ENCODE results near the gene MRPL54. TPM values are rescaled to one million over a fixed set of nuclear protein-coding genes. Genes with fewer than 3 reads are reported as not detected.

The MRPL54 gene
- 66.5 TPM for polyA plus RNA-seq (2013, experiment 1 of 2)
- polyA plus RNA-seq (2013, experiment 2 of 2): 68.8 TPM

- Histone ChIP-seq H3K23ac (ENCODE audit: low read length) (no peak within 1 kb of the TSS), H3K4me1 (ENCODE audit: control insufficient read depth, low read depth, low read length) (no peaks in the 10 kb centered on the region), H2BK15ac (replicated peaks; ENCODE audit: low read depth) (no peak within 1 kb of the TSS), H2AK5ac (ENCODE audit: low read length) (no peak within 1 kb of the TSS), H3K79me2 (ENCODE audit: control insufficient read depth, insufficient read depth, low read length) (peaks cover 4% of the 10 kb centered on the region), H3K18ac (ENCODE audit: low read length) (peak within 1 kb of the TSS; percentile 75), H4K8ac (ENCODE audit: low read depth, low read length) (no peak within 1 kb of the TSS), H3K27ac (ENCODE audit: low read depth, low read length) (peak within 1 kb of the TSS; percentile 89), H2BK5ac (ENCODE audit: low read length) (no peak within 1 kb of the TSS), H3K4me3 (ENCODE audit: low read length) (peak within 1 kb of the TSS; percentile 78), H2BK120ac (ENCODE audit: low read depth, low read length) (no peak within 1 kb of the TSS), H3K4ac (ENCODE audit: low read depth, low read length) (no peak within 1 kb of the TSS), H3K4me2 (ENCODE audit: low read length) (peak within 1 kb of the TSS; percentile 42), H3K27me3 (ENCODE audit: insufficient read depth, low read length, poor library complexity) (no peaks in the 10 kb centered on the region), H3K56ac (ENCODE audit: low read length) (peak within 1 kb of the TSS; percentile 94), H3K36me3 (ENCODE audit: control insufficient read depth, insufficient read depth, low read length) (no peaks in the 10 kb centered on the region), H4K5ac (ENCODE audit: low read length) (peak within 1 kb of the TSS; percentile 84), H3K9ac (ENCODE audit: low read length) (peak within 1 kb of the TSS; percentile 99), H3K79me1 (ENCODE audit: low read length) (peaks cover 4% of the 10 kb centered on the region)
- WGBS (ENCODE audit: extremely low coverage, insufficient coverage, low lambda C conversion rate): no CpG with 5 or more reads among the region's 47 CpGs
- peak; percentile 99 for DNase-seq
Observed at GRCh38 chr19:3762501-3763459, at the start of gene MRPL54. TSS of gene MRPL54 (plus strand) at chr19:3762682. CDS start at chr19:3762701, 19 bp downstream.

- Histone ChIP-seq H4K5ac (ENCODE audit: low read length) (no peak overlapping the region), H3K4me2 (ENCODE audit: low read length) (no peak overlapping the region), H3K79me1 (ENCODE audit: low read length) (no peaks in the 10 kb centered on the region), H3K23ac (ENCODE audit: low read length) (no peak overlapping the region), H3K4me1 (ENCODE audit: control insufficient read depth, low read depth, low read length) (no peaks in the 10 kb centered on the region), H4K8ac (ENCODE audit: low read depth, low read length) (no peak overlapping the region), H3K56ac (ENCODE audit: low read length) (no peak overlapping the region), H3K79me2 (ENCODE audit: control insufficient read depth, insufficient read depth, low read length) (no peaks in the 10 kb centered on the region), H3K36me3 (ENCODE audit: control insufficient read depth, insufficient read depth, low read length) (no peaks in the 10 kb centered on the region), H2BK120ac (ENCODE audit: low read depth, low read length) (no peak overlapping the region), H2BK5ac (ENCODE audit: low read length) (no peak overlapping the region), H3K27ac (ENCODE audit: low read depth, low read length) (no peak overlapping the region), H3K4me3 (ENCODE audit: low read length) (no peak overlapping the region), H3K18ac (ENCODE audit: low read length) (no peak overlapping the region), H3K27me3 (ENCODE audit: insufficient read depth, low read length, poor library complexity) (no peaks in the 10 kb centered on the region), H3K9ac (ENCODE audit: low read length) (no peak overlapping the region), H2BK15ac (replicated peaks; ENCODE audit: low read depth) (no peak overlapping the region), H3K4ac (ENCODE audit: low read depth, low read length) (no peak overlapping the region), H2AK5ac (ENCODE audit: low read length) (no peak overlapping the region)
- no CpG with 5 or more reads among the region's 16 CpGs for WGBS (ENCODE audit: extremely low coverage, insufficient coverage, low lambda C conversion rate)
- DNase-seq: no peak
Observed at GRCh38 chr19:3716147-3716668, 46.3 kb upstream of the MRPL54 start.

GRCh38 chr19:3719868-3720267 lies 42.6 kb upstream of the MRPL54 start:
- Histone ChIP-seq H3K27me3 (ENCODE audit: insufficient read depth, low read length, poor library complexity) (no peaks in the 10 kb centered on the region), H3K9ac (ENCODE audit: low read length) (no peak overlapping the region), H3K36me3 (ENCODE audit: control insufficient read depth, insufficient read depth, low read length) (no peaks in the 10 kb centered on the region), H2BK5ac (ENCODE audit: low read length) (no peak overlapping the region), H2BK15ac (replicated peaks; ENCODE audit: low read depth) (no peak overlapping the region), H3K79me1 (ENCODE audit: low read length) (no peaks in the 10 kb centered on the region), H3K56ac (ENCODE audit: low read length) (no peak overlapping the region), H3K27ac (ENCODE audit: low read depth, low read length) (no peak overlapping the region), H3K4me2 (ENCODE audit: low read length) (no peak overlapping the region), H3K4ac (ENCODE audit: low read depth, low read length) (no peak overlapping the region), H3K23ac (ENCODE audit: low read length) (no peak overlapping the region), H4K5ac (ENCODE audit: low read length) (no peak overlapping the region), H3K4me1 (ENCODE audit: control insufficient read depth, low read depth, low read length) (no peaks in the 10 kb centered on the region), H2BK120ac (ENCODE audit: low read depth, low read length) (no peak overlapping the region), H3K18ac (ENCODE audit: low read length) (no peak overlapping the region), H4K8ac (ENCODE audit: low read depth, low read length) (no peak overlapping the region), H3K4me3 (ENCODE audit: low read length) (no peak overlapping the region), H2AK5ac (ENCODE audit: low read length) (no peak overlapping the region), H3K79me2 (ENCODE audit: control insufficient read depth, insufficient read depth, low read length) (no peaks in the 10 kb centered on the region)
- no CpG with 5 or more reads among the region's 4 CpGs for WGBS (ENCODE audit: extremely low coverage, insufficient coverage, low lambda C conversion rate)
- DNase-seq: no peak

- Histone ChIP-seq H3K9ac (ENCODE audit: low read length) (no peak overlapping the region), H2AK5ac (ENCODE audit: low read length) (no peak overlapping the region), H3K79me2 (ENCODE audit: control insufficient read depth, insufficient read depth, low read length) (no peaks in the 10 kb centered on the region), H3K4ac (ENCODE audit: low read depth, low read length) (no peak overlapping the region), H2BK120ac (ENCODE audit: low read depth, low read length) (no peak overlapping the region), H4K5ac (ENCODE audit: low read length) (no peak overlapping the region), H3K79me1 (ENCODE audit: low read length) (no peaks in the 10 kb centered on the region), H3K27ac (ENCODE audit: low read depth, low read length) (no peak overlapping the region), H2BK5ac (ENCODE audit: low read length) (no peak overlapping the region), H4K8ac (ENCODE audit: low read depth, low read length) (no peak overlapping the region), H3K56ac (ENCODE audit: low read length) (no peak overlapping the region), H3K4me2 (ENCODE audit: low read length) (no peak overlapping the region), H2BK15ac (replicated peaks; ENCODE audit: low read depth) (no peak overlapping the region), H3K4me1 (ENCODE audit: control insufficient read depth, low read depth, low read length) (no peaks in the 10 kb centered on the region), H3K36me3 (ENCODE audit: control insufficient read depth, insufficient read depth, low read length) (no peaks in the 10 kb centered on the region), H3K27me3 (ENCODE audit: insufficient read depth, low read length, poor library complexity) (no peaks in the 10 kb centered on the region), H3K23ac (ENCODE audit: low read length) (no peak overlapping the region), H3K18ac (ENCODE audit: low read length) (no peak overlapping the region), H3K4me3 (ENCODE audit: low read length) (no peak overlapping the region)
- no CpG with 5 or more reads among the region's 9 CpGs for WGBS (ENCODE audit: extremely low coverage, insufficient coverage, low lambda C conversion rate)
- no peak for DNase-seq
Observed at GRCh38 chr19:3720349-3720917, 42.0 kb upstream of the MRPL54 start.

GRCh38 chr19:3721131-3721886 lies 41.2 kb upstream of the MRPL54 start:
- no peak overlapping the region for H2BK15ac ChIP-seq (replicated peaks; ENCODE audit: low read depth)
- WGBS (ENCODE audit: extremely low coverage, insufficient coverage, low lambda C conversion rate): no CpG with 5 or more reads among the region's 46 CpGs
- no peak overlapping the region for H3K23ac ChIP-seq (ENCODE audit: low read length)
- no peak overlapping the region for H2BK5ac ChIP-seq (ENCODE audit: low read length)
- no peak overlapping the region for H4K8ac ChIP-seq (ENCODE audit: low read depth, low read length)
- H3K18ac ChIP-seq (ENCODE audit: low read length): no peak overlapping the region
- no peak overlapping the region for H3K4ac ChIP-seq (ENCODE audit: low read depth, low read length)
- H3K4me2 ChIP-seq (ENCODE audit: low read length): peak overlapping the region; percentile 40
- no peak overlapping the region for H3K27ac ChIP-seq (ENCODE audit: low read depth, low read length)
- H3K4me3 ChIP-seq (ENCODE audit: low read length): no peak overlapping the region
- no peak overlapping the region for H4K5ac ChIP-seq (ENCODE audit: low read length)
- H3K4me1 ChIP-seq (ENCODE audit: control insufficient read depth, low read depth, low read length): no peaks in the 10 kb centered on the region
- H3K79me1 ChIP-seq (ENCODE audit: low read length): no peaks in the 10 kb centered on the region
- no peaks in the 10 kb centered on the region for H3K27me3 ChIP-seq (ENCODE audit: insufficient read depth, low read length, poor library complexity)
- H3K56ac ChIP-seq (ENCODE audit: low read length): no peak overlapping the region
- H2AK5ac ChIP-seq (ENCODE audit: low read length): no peak overlapping the region
- peak; percentile 96 for DNase-seq
- H3K36me3 ChIP-seq (ENCODE audit: control insufficient read depth, insufficient read depth, low read length): no peaks in the 10 kb centered on the region
- no peak overlapping the region for H3K9ac ChIP-seq (ENCODE audit: low read length)
- H3K79me2 ChIP-seq (ENCODE audit: control insufficient read depth, insufficient read depth, low read length): no peaks in the 10 kb centered on the region
- H2BK120ac ChIP-seq (ENCODE audit: low read depth, low read length): no peak overlapping the region
